ENCODE results near the gene SLC35E3.
"Not testable (repeated sequence)": the region's sequence is repeated elsewhere in the genome, so short reads cannot be mapped to it uniquely, and the experiment has no call there.

Gene SLC35E3

GRCh38 chr12:68800294-68800693 is 54.3 kb downstream of the SLC35E3 start:
- DNase-seq (ENCODE audit: extremely low spot score), result no peak
- no peak for TF ChIP-seq NFRKB (IDR thresholded peaks at IDR 0.05)
- no peak for TF ChIP-seq FOXK2 (IDR thresholded peaks at IDR 0.05)
- TF ChIP-seq ARNT (IDR thresholded peaks at IDR 0.05), result no peak
- TF ChIP-seq TARDBP (IDR thresholded peaks at IDR 0.05), result no peak
- TF ChIP-seq LEF1 (IDR thresholded peaks at IDR 0.05; ENCODE audit: borderline replicate concordance), result no peak
- TF ChIP-seq ELF4 (IDR thresholded peaks at IDR 0.05), result no peak
- TF ChIP-seq BHLHE40 (IDR thresholded peaks at IDR 0.05; ENCODE audit: borderline replicate concordance), result no peak
- ChIA-PET CTCF (no interaction called here), POLR2A (interaction anchor here (0.8 kb wide), 1 partner anchor 8 kb away, joined by 3 read pairs; the partner anchor contains the start of gene MDM2)

GRCh38 chr12:68801124-68801523 is 55.1 kb downstream of the SLC35E3 start:
- CTCF ChIA-PET; POLR2A ChIA-PET; DNase-seq (ENCODE audit: extremely low spot score): not testable (repeated sequence)

GRCh38 chr12:68802372-68802745 is 56.4 kb downstream of the SLC35E3 start:
- POLR2A ChIA-PET; DNase-seq (ENCODE audit: extremely low spot score); CTCF ChIA-PET: not testable (repeated sequence)

- POLR2A ChIA-PET; DNase-seq (ENCODE audit: extremely low spot score): not testable (repeated sequence)
- CTCF ChIA-PET, result interaction anchor here (0.6 kb wide), 1 partner anchor 102 kb away, joined by 5 read pairs; no protein-coding TSS in a partner anchor
Observed at GRCh38 chr12:68802911-68803651, 57.1 kb downstream of the SLC35E3 start.

- DNase-seq (ENCODE audit: extremely low spot score), result no peak
- POLR2A ChIA-PET, result no interaction called here
- TF ChIP-seq ARNT (IDR thresholded peaks at IDR 0.05), result no peak
- no peak for TF ChIP-seq HDGF (IDR thresholded peaks at IDR 0.05; ENCODE audit: borderline replicate concordance)
- CTCF ChIA-PET, result no interaction called here
Observed at GRCh38 chr12:68803948-68804656, 58.1 kb downstream of the SLC35E3 start.

- no peak for DNase-seq (ENCODE audit: extremely low spot score)
- ChIA-PET POLR2A (interaction anchor here (1.0 kb wide), 1 partner anchor 59 kb away, joined by 4 read pairs; the partner anchor contains the start of gene SLC35E3), CTCF (interaction anchor here (0.5 kb wide), 1 partner anchor 123 kb away, joined by 3 read pairs; no protein-coding TSS in a partner anchor)
- TF ChIP-seq CTBP1 (IDR thresholded peaks at IDR 0.05; ENCODE audit: borderline replicate concordance) (no peak), NFRKB (IDR thresholded peaks at IDR 0.05) (no peak), L3MBTL2 (conservative IDR thresholded peaks at IDR 0.05) (no peak), ZNF384 (IDR thresholded peaks at IDR 0.05) (no peak), BHLHE40 (IDR thresholded peaks at IDR 0.05; ENCODE audit: borderline replicate concordance) (no peak), FOXA1 (IDR thresholded peaks at IDR 0.05) (no peak), SUZ12 (IDR thresholded peaks at IDR 0.05) (no peak), ELF4 (IDR thresholded peaks at IDR 0.05) (no peak), TARDBP (IDR thresholded peaks at IDR 0.05) (no peak), ARNT (IDR thresholded peaks at IDR 0.05) (no peak), HDGF (IDR thresholded peaks at IDR 0.05; ENCODE audit: borderline replicate concordance) (no peak), PKNOX1 (IDR thresholded peaks at IDR 0.05) (no peak)
Observed at GRCh38 chr12:68804657-68805591, 58.9 kb downstream of the SLC35E3 start.

- TF ChIP-seq SP1 (IDR thresholded peaks at IDR 0.05) (no peak), TARDBP (IDR thresholded peaks at IDR 0.05) (no peak), CTBP1 (IDR thresholded peaks at IDR 0.05; ENCODE audit: borderline replicate concordance) (no peak), NFRKB (IDR thresholded peaks at IDR 0.05) (no peak), PKNOX1 (IDR thresholded peaks at IDR 0.05) (no peak), ZNF384 (IDR thresholded peaks at IDR 0.05) (no peak), ELF4 (IDR thresholded peaks at IDR 0.05) (no peak), FOXM1 (IDR thresholded peaks at IDR 0.05; ENCODE audit: borderline replicate concordance) (no peak), L3MBTL2 (conservative IDR thresholded peaks at IDR 0.05) (no peak), FOXA1 (IDR thresholded peaks at IDR 0.05) (no peak), HDGF (IDR thresholded peaks at IDR 0.05; ENCODE audit: borderline replicate concordance) (no peak), ARNT (IDR thresholded peaks at IDR 0.05) (no peak), BHLHE40 (IDR thresholded peaks at IDR 0.05; ENCODE audit: borderline replicate concordance) (no peak), FOXK2 (IDR thresholded peaks at IDR 0.05) (no peak), SUZ12 (IDR thresholded peaks at IDR 0.05) (no peak), LEF1 (IDR thresholded peaks at IDR 0.05; ENCODE audit: borderline replicate concordance) (no peak)
- CTCF ChIA-PET, result interaction anchor here (0.5 kb wide), 1 partner anchor 124 kb away, joined by 3 read pairs; no protein-coding TSS in a partner anchor
- POLR2A ChIA-PET, result interaction anchor here (1.0 kb wide), 1 partner anchor 59 kb away, joined by 4 read pairs; the partner anchor contains the start of gene SLC35E3
- no peak for DNase-seq (ENCODE audit: extremely low spot score)
Observed at GRCh38 chr12:68805592-68806120, 59.7 kb downstream of the SLC35E3 start.

Measured in HEK293T (cell line).